ENCODE data around the gene OTULIN. TPM values are rescaled to one million over a fixed set of nuclear protein-coding genes. Genes with fewer than 3 reads are reported as not detected.

The OTULIN gene
- total and polyA plus RNA-seq, 4 donors, result 8.6 to 44.4 (median 12.1) TPM

DNA sequence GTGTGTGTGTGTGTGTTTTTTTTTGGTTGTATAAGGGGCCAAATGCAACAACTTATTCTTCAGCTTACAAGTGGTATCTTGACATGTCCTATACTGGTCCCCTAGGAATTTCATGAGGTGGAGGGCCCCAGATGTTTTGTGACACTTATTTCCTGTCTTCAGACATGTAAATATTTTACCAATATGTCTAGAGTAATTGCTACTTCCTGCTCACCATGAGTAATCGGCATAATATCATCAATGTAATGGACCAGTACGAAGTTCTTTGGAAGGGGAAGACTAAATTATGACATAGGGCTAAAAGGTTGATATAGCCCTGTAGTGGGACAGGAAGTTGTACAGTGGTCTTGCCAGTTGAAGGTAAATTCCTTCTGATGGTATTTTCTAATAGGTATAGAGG lies 3.7 kb upstream of the OTULIN start:
- Histone ChIP-seq H3K27ac (ENCODE audit: low read depth in 1 of 2, low read length in 2 of 2) (no peak overlapping the region), H3K9ac (ENCODE audit: low read depth in 1 of 2, low read length in 2 of 2) (no peak overlapping the region), H3K9me3 (ENCODE audit: control insufficient read depth in 4 of 4, low read length in 3 of 4) (no peaks in the 10 kb centered on the region), H3K36me3 (ENCODE audit: control insufficient read depth in 4 of 4, insufficient read depth in 3 of 4, low read depth in 1 of 4, low read length in 3 of 4) (no peaks in the 10 kb centered on the region), H3K4me3 (ENCODE audit: low read depth in 1 of 3, low read length in 3 of 3) (no peak overlapping the region), H3K27me3 (ENCODE audit: control insufficient read depth in 4 of 4, insufficient read depth in 4 of 4, low read length in 3 of 4) (no peaks in the 10 kb centered on the region), H3K4me1 (ENCODE audit: control insufficient read depth in 4 of 4, insufficient read depth in 4 of 4, low read length in 3 of 4) (peaks cover 1 to 27% (median 8%) of the 10 kb centered on the region in 4 donors)
- TF ChIP-seq EGR1 (IDR thresholded peaks at IDR 0.05; ENCODE audit: low read depth in 2 of 2) (no peak), GABPA (IDR thresholded peaks at IDR 0.05 in 1 of 2, conservative IDR thresholded peaks at IDR 0.05 in 1 of 2) (no peak), FOXA2 (IDR thresholded peaks at IDR 0.05) (no peak), FOXA1 (IDR thresholded peaks at IDR 0.05) (no peak), RXRA (IDR thresholded peaks at IDR 0.05) (no peak), HNF4A (conservative IDR thresholded peaks at IDR 0.05) (no peak), SP1 (IDR thresholded peaks at IDR 0.05) (no peak), YY1 (IDR thresholded peaks at IDR 0.05) (no peak), TAF1 (conservative IDR thresholded peaks at IDR 0.05) (no peak), RAD21 (IDR thresholded peaks at IDR 0.05) (no peak), JUND (IDR thresholded peaks at IDR 0.05) (no peak)
- TF ChIP-seq, protein P1, sequence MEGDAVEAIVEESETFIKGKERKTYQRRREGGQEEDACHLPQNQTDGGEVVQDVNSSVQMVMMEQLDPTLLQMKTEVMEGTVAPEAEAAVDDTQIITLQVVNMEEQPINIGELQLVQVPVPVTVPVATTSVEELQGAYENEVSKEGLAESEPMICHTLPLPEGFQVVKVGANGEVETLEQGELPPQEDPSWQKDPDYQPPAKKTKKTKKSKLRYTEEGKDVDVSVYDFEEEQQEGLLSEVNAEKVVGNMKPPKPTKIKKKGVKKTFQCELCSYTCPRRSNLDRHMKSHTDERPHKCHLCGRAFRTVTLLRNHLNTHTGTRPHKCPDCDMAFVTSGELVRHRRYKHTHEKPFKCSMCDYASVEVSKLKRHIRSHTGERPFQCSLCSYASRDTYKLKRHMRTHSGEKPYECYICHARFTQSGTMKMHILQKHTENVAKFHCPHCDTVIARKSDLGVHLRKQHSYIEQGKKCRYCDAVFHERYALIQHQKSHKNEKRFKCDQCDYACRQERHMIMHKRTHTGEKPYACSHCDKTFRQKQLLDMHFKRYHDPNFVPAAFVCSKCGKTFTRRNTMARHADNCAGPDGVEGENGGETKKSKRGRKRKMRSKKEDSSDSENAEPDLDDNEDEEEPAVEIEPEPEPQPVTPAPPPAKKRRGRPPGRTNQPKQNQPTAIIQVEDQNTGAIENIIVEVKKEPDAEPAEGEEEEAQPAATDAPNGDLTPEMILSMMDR (IDR thresholded peaks at IDR 0.05; ENCODE audit: low read depth, low read length, missing input control), result no peak
- TF ChIP-seq, protein P2, sequence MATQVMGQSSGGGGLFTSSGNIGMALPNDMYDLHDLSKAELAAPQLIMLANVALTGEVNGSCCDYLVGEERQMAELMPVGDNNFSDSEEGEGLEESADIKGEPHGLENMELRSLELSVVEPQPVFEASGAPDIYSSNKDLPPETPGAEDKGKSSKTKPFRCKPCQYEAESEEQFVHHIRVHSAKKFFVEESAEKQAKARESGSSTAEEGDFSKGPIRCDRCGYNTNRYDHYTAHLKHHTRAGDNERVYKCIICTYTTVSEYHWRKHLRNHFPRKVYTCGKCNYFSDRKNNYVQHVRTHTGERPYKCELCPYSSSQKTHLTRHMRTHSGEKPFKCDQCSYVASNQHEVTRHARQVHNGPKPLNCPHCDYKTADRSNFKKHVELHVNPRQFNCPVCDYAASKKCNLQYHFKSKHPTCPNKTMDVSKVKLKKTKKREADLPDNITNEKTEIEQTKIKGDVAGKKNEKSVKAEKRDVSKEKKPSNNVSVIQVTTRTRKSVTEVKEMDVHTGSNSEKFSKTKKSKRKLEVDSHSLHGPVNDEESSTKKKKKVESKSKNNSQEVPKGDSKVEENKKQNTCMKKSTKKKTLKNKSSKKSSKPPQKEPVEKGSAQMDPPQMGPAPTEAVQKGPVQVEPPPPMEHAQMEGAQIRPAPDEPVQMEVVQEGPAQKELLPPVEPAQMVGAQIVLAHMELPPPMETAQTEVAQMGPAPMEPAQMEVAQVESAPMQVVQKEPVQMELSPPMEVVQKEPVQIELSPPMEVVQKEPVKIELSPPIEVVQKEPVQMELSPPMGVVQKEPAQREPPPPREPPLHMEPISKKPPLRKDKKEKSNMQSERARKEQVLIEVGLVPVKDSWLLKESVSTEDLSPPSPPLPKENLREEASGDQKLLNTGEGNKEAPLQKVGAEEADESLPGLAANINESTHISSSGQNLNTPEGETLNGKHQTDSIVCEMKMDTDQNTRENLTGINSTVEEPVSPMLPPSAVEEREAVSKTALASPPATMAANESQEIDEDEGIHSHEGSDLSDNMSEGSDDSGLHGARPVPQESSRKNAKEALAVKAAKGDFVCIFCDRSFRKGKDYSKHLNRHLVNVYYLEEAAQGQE (IDR thresholded peaks at IDR 0.05), result no peak
- TF ChIP-seq, protein P3, sequence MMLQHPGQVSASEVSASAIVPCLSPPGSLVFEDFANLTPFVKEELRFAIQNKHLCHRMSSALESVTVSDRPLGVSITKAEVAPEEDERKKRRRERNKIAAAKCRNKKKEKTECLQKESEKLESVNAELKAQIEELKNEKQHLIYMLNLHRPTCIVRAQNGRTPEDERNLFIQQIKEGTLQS (IDR thresholded peaks at IDR 0.05), result no peak
- TF ChIP-seq, protein P4, sequence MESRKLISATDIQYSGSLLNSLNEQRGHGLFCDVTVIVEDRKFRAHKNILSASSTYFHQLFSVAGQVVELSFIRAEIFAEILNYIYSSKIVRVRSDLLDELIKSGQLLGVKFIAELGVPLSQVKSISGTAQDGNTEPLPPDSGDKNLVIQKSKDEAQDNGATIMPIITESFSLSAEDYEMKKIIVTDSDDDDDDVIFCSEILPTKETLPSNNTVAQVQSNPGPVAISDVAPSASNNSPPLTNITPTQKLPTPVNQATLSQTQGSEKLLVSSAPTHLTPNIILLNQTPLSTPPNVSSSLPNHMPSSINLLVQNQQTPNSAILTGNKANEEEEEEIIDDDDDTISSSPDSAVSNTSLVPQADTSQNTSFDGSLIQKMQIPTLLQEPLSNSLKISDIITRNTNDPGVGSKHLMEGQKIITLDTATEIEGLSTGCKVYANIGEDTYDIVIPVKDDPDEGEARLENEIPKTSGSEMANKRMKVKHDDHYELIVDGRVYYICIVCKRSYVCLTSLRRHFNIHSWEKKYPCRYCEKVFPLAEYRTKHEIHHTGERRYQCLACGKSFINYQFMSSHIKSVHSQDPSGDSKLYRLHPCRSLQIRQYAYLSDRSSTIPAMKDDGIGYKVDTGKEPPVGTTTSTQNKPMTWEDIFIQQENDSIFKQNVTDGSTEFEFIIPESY (IDR thresholded peaks at IDR 0.05), result no peak
- TF ChIP-seq, protein P5, sequence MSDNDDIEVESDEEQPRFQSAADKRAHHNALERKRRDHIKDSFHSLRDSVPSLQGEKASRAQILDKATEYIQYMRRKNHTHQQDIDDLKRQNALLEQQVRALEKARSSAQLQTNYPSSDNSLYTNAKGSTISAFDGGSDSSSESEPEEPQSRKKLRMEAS (IDR thresholded peaks at IDR 0.05), result no peak
- whole genome bisulfite sequencing, result 88% methylated on average over 2 of the region's 2 CpGs
- no peak for DNase-seq (ENCODE audit: low spot score)

Data from liver (tissue), 9 donors.